ENCODE data around the gene RBKS. TPM values are rescaled to one million over a fixed set of nuclear protein-coding genes. Genes with fewer than 3 reads are reported as not detected.

The RBKS gene
- total RNA-seq, 1 experiment from 2014 or later: 1.7 TPM

GRCh38 chr2:27914041-27914804, 24.0 kb upstream of the RBKS start:
- DNase-seq (ENCODE audit: low spot score) (no peak), ATAC-seq (no peak)
- H3K9me3 Mint-ChIP-seq: no peaks in the 10 kb centered on the region
- ChIA-PET CTCF (interaction anchor here (1.0 kb wide), 1 partner anchor 211 kb away, joined by 3 read pairs; no protein-coding TSS in a partner anchor), POLR2A (no interaction called here)
- H3K36me3 Mint-ChIP-seq: no peaks in the 10 kb centered on the region
- H3K27me3 Mint-ChIP-seq (ENCODE audit: low read depth): no peaks in the 10 kb centered on the region
- no peak overlapping the region for H3K27ac Mint-ChIP-seq
- TF ChIP-seq ZNF416 (CRISPR knock-in tag; IDR thresholded peaks at IDR 0.05) (no peak), FOXP4 (CRISPR knock-in tag; IDR thresholded peaks at IDR 0.05) (no peak), ZBTB43 (CRISPR knock-in tag; IDR thresholded peaks at IDR 0.05) (no peak), ZNF219 (CRISPR knock-in tag; IDR thresholded peaks at IDR 0.05; ENCODE audit: borderline replicate concordance) (no peak), FOXJ3 (CRISPR knock-in tag; IDR thresholded peaks at IDR 0.05; ENCODE audit: borderline replicate concordance) (no peak), ZNF138 (CRISPR knock-in tag; conservative IDR thresholded peaks at IDR 0.05) (no peak), ZNF263 (CRISPR knock-in tag; IDR thresholded peaks at IDR 0.05; ENCODE audit: low read depth) (no peak), PRDM15 (CRISPR knock-in tag; IDR thresholded peaks at IDR 0.05) (no peak), ZNF317 (CRISPR knock-in tag; IDR thresholded peaks at IDR 0.05; ENCODE audit: borderline replicate concordance, low read depth) (no peak)
- no peaks in the 10 kb centered on the region for H3K4me1 Mint-ChIP-seq
- no peak overlapping the region for H3K4me3 Mint-ChIP-seq

- no peaks in the 10 kb centered on the region for H3K36me3 Mint-ChIP-seq
- no peaks in the 10 kb centered on the region for H3K27me3 Mint-ChIP-seq (ENCODE audit: low read depth)
- H3K27ac Mint-ChIP-seq: no peak overlapping the region
- no peaks in the 10 kb centered on the region for H3K9me3 Mint-ChIP-seq
- no peaks in the 10 kb centered on the region for H3K4me1 Mint-ChIP-seq
- CTCF ChIA-PET: no interaction called here
- POLR2A ChIA-PET: no interaction called here
- TF ChIP-seq ATF1 (CRISPR knock-in tag; IDR thresholded peaks at IDR 0.05) (no peak), HMGA2 (CRISPR knock-in tag; IDR thresholded peaks at IDR 0.05) (no peak), TP53 (CRISPR knock-in tag; IDR thresholded peaks at IDR 0.05) (no peak)
- DNase-seq (ENCODE audit: low spot score): no peak
- no peak overlapping the region for H3K4me3 Mint-ChIP-seq
- ATAC-seq: no peak
These were observed 22.3 kb upstream of the RBKS start for GRCh38 chr2:27912512-27912911.

- no peak overlapping the region for H3K4me3 Mint-ChIP-seq
- DNase-seq (ENCODE audit: low spot score) (no peak), ATAC-seq (no peak)
- ChIA-PET CTCF (no interaction called here), POLR2A (no interaction called here)
- no peaks in the 10 kb centered on the region for H3K9me3 Mint-ChIP-seq
- peaks cover 4% of the 10 kb centered on the region for H3K4me1 Mint-ChIP-seq
- no peaks in the 10 kb centered on the region for H3K36me3 Mint-ChIP-seq
- no peak overlapping the region for H3K27ac Mint-ChIP-seq
- H3K27me3 Mint-ChIP-seq (ENCODE audit: low read depth): no peaks in the 10 kb centered on the region
- TF ChIP-seq TCF7 (CRISPR knock-in tag; IDR thresholded peaks at IDR 0.05; ENCODE audit: low read depth) (no peak), RELA (CRISPR knock-in tag; IDR thresholded peaks at IDR 0.05; ENCODE audit: borderline replicate concordance) (no peak), FOXP4 (CRISPR knock-in tag; IDR thresholded peaks at IDR 0.05) (no peak), FOXK1 (CRISPR knock-in tag; IDR thresholded peaks at IDR 0.05) (no peak), PRRX2 (CRISPR knock-in tag; IDR thresholded peaks at IDR 0.05) (no peak), ZNF396 (CRISPR knock-in tag; IDR thresholded peaks at IDR 0.05; ENCODE audit: borderline replicate concordance) (no peak), NR1H2 (CRISPR knock-in tag; IDR thresholded peaks at IDR 0.05) (no peak), MLX (CRISPR knock-in tag; IDR thresholded peaks at IDR 0.05) (no peak), GRHL2 (CRISPR knock-in tag; IDR thresholded peaks at IDR 0.05; ENCODE audit: insufficient replicate concordance, severe bottlenecking) (no peak), NFYB (CRISPR knock-in tag; conservative IDR thresholded peaks at IDR 0.05; ENCODE audit: low read depth) (no peak)
These were observed 21.4 kb upstream of the RBKS start for GRCh38 chr2:27911458-27912210.

All from WTC11 (cell line).